OCI-LY3 (cell line): ENCODE results near the gene DPAGT1.

Experiments
- H2AFZ ChIP-seq: fragments of 200-600, 300-600 bp; shearing (Covaris generic); 2 replicates; pipeline ENCODE4 v1.6.0; 2014; ENCODE audit warnings: antibody characterized with exemption, low read depth, low read length
- H3K27ac ChIP-seq: fragments of 200-600, 300-600 bp; sonication (generic); 2 replicates; pipeline ENCODE4 v1.5.1; 2014; ENCODE audit warnings: mild to moderate bottlenecking, low read length, moderate library complexity, mixed read lengths
- H3K27me3 ChIP-seq: fragments of 200-600, 300-600 bp; sonication (generic); 2 replicates; pipeline ENCODE4 v1.6.1; 2014; ENCODE audit warnings: low read depth, low read length, mixed read lengths
- H3K36me3 ChIP-seq: fragments of 200-600, 300-600 bp; sonication (generic); replicated peaks from 2 replicates; pipeline ENCODE3; 2014; ENCODE audit warnings: low read depth, low read length, mixed read lengths
- H3K4me1 ChIP-seq: fragments of 300-600, 200-600 bp; sonication (generic); 2 replicates; pipeline ENCODE4 v1.6.1; 2014; ENCODE audit warnings: low read length, mixed read lengths
- H3K4me2 ChIP-seq: fragments of 200-600, 300-600 bp; sonication (generic); 2 replicates; pipeline ENCODE4 v1.6.1; 2014; ENCODE audit warnings: low read length, mixed read lengths
- H3K4me3 ChIP-seq: fragments of 300-600, 200-600 bp; sonication (generic); 2 replicates; pipeline ENCODE4 v1.5.1; 2014; ENCODE audit warnings: antibody characterized with exemption, mild to moderate bottlenecking, low read length, moderate library complexity
- H3K79me2 ChIP-seq: fragments of 300-600, 200-600 bp; shearing (Covaris generic); 2 replicates; pipeline ENCODE4 v1.6.1; 2014; ENCODE audit warnings: mild to moderate bottlenecking, low read length, mixed read lengths
- H3K9ac ChIP-seq: fragments of 300-600, 200-600 bp; shearing (Covaris generic); 2 replicates; pipeline ENCODE4 v1.6.0; 2014; ENCODE audit warnings: mild to moderate bottlenecking, low read length, moderate library complexity
- H3K9me3 ChIP-seq: fragments of 200-600, 300-600 bp; shearing (Covaris generic); 2 replicates; pipeline ENCODE4 v1.6.1; 2014; ENCODE audit warnings: low read length, mixed read lengths; ENCODE audit not compliant: insufficient read depth
- H4K20me1 ChIP-seq: fragments of 200-600, 300-600 bp; sonication (generic); 2 replicates; pipeline ENCODE4 v1.6.1; 2016; ENCODE audit warnings: low read length, mixed read lengths; ENCODE audit not compliant: insufficient read depth
- EZH2phosphoT487 ChIP-seq: fragments of 200-600 bp; shearing (Covaris generic); IDR thresholded peaks from 2 replicates; pipeline ENCODE4 v1.6.1; 2018; ENCODE audit warnings: antibody characterized with exemption, mixed run types, low read depth
- TF ChIP-seq, protein P1 (sequence below): fragments of 200-600, 300-600 bp; sonication (generic); IDR thresholded peaks from 2 replicates; pipeline ENCODE4 v1.5.1; 2014; ENCODE audit warnings: antibody characterized with exemption, low read length, low read depth

The DPAGT1 gene

DNA sequence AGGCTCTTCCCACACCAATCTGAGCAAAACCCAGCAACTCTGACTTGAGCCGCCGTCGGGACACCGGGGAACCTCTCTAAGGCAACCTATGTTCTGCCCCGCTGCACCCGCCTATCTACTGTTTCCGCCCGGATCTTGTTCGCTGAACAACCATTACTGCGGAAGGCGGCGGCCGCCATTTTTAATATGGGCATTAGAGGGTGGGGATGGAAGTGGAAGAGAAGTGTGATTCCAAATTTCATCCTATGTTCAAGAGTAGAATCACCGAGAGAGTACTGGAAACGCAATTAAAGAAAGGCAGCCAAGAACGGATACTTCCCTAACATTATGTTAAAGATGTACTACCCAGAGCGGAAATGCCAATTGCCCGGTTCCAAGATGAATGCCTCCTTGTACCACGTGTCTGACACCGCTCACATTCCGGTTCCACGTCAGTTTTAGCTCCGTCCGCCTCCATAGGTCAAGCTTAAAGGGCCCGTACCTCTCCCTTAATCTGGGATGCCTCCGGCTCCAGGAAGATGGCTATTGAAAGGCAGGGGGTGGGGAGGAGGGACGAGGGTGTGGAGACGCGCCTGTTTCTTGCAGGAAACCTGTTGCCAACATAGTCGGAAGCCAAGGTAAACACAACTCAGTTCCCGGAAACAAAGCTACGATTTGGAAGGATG is at the start of gene DPAGT1:
TSS of gene DPAGT1 (minus strand) at position 95 of the 665 bp plus-strand sequence. CDS start 198 bp downstream, outside the sequence.
- H3K27me3 ChIP-seq = no peaks in the 10 kb centered on the region
- H4K20me1 ChIP-seq = no peaks in the 10 kb centered on the region
- peak within 1 kb of the TSS; percentile 89 for H3K4me3 ChIP-seq
- H3K27ac ChIP-seq = peak within 1 kb of the TSS; percentile 78
- peaks cover 22% of the 10 kb centered on the region for H3K79me2 ChIP-seq
- H2AFZ ChIP-seq = peak within 1 kb of the TSS; percentile 92
- peaks cover 16% of the 10 kb centered on the region for H3K36me3 ChIP-seq
- peak within 1 kb of the TSS; percentile 94 for H3K9ac ChIP-seq
- H3K4me1 ChIP-seq = peaks cover 24% of the 10 kb centered on the region
- no peaks in the 10 kb centered on the region for H3K9me3 ChIP-seq
- peak within 1 kb of the TSS; percentile 95 for H3K4me2 ChIP-seq
- TF ChIP-seq, protein P1, sequence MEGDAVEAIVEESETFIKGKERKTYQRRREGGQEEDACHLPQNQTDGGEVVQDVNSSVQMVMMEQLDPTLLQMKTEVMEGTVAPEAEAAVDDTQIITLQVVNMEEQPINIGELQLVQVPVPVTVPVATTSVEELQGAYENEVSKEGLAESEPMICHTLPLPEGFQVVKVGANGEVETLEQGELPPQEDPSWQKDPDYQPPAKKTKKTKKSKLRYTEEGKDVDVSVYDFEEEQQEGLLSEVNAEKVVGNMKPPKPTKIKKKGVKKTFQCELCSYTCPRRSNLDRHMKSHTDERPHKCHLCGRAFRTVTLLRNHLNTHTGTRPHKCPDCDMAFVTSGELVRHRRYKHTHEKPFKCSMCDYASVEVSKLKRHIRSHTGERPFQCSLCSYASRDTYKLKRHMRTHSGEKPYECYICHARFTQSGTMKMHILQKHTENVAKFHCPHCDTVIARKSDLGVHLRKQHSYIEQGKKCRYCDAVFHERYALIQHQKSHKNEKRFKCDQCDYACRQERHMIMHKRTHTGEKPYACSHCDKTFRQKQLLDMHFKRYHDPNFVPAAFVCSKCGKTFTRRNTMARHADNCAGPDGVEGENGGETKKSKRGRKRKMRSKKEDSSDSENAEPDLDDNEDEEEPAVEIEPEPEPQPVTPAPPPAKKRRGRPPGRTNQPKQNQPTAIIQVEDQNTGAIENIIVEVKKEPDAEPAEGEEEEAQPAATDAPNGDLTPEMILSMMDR = no peak

DNA sequence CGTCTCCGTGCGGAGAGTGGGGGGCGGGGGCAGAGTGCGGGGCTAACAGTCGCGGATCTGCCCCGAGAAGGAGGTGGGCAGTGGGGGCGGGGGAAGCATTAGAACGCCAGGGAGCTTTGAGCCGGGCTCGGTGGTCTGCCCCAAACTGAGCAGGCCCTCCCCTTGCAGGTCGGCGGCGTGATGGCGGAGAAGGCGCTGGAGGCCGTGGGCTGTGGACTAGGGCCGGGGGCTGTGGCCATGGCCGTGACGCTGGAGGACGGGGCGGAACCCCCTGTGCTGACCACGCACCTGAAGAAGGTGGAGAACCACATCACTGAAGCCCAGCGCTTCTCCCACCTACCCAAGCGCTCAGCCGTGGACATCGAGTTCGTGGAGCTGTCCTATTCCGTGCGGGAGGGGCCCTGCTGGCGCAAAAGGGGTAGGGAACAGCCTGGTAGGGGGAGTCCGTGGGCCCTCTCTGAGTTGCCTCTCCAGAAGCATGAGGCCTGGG is 48.2 kb upstream of the DPAGT1 start:
- Histone ChIP-seq H3K27me3 (peaks cover 21% of the 10 kb centered on the region), H4K20me1 (no peaks in the 10 kb centered on the region), H3K27ac (no peak overlapping the region), H3K79me2 (no peaks in the 10 kb centered on the region), H3K4me1 (peaks cover 25% of the 10 kb centered on the region), H3K9ac (peak overlapping the region; percentile 47; the same call in 1 of the 2 replicates), H3K4me2 (peak overlapping the region; percentile 91), H3K4me3 (peak overlapping the region; percentile 80), H3K36me3 (no peaks in the 10 kb centered on the region), H3K9me3 (no peaks in the 10 kb centered on the region), H2AFZ (peak overlapping the region; percentile 76; the same call in 1 of the 2 replicates)
- no peak for TF ChIP-seq EZH2phosphoT487
- TF ChIP-seq, protein P1 = no peak

DNA sequence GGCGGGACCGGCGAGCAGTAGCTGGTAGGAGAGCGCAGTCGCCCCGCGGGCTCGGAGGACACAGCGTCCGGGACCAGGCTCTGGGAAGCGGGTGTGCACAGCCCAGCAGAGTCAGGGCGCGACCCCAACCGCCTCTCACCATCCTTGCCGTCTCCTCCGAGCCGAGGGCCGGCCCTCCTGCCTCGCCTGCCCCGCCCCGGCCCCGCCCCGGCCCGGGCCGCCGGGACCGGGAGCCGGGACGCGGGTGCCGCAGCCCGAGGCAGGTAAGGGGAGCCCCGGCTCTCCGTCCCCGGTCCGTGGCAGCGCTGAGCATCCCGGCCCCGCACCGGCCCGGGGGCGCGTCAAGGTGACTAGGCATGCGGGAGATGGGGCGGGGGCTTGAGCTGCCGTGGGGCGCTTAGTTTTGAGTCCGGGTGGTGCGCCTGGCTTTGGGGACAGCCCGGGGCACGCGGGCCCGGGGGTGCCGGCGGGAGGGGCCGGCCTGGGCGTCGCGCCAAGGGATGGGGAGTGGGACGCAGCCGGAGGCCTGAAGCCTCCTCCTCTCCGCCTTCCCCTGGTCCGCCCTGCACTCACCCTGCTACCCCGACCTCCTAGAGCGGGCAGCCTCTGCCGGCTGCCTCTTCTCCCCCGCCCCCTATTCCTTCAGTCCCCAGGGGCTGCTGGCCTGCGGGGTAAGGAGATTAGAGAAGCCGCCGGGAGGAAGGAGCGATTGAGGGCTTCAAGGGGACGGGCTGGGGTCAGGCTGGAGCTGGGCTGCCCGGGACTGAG is 47.5 kb upstream of the DPAGT1 start, which contains the start of gene ABCG4:
TSS of gene ABCG4 (plus strand) at position 35 of the 768 bp plus-strand sequence. CDS start 914 bp downstream, outside the sequence.
- no peaks in the 10 kb centered on the region for H3K9me3 ChIP-seq
- peak within 1 kb of the TSS; percentile 91 for H3K4me2 ChIP-seq
- no peak within 1 kb of the TSS for H3K27ac ChIP-seq
- H3K9ac ChIP-seq = peak within 1 kb of the TSS; percentile 47
- peak within 1 kb of the TSS; percentile 76 for H2AFZ ChIP-seq
- H4K20me1 ChIP-seq = no peaks in the 10 kb centered on the region
- peaks cover 25% of the 10 kb centered on the region for H3K4me1 ChIP-seq
- H3K4me3 ChIP-seq = peak within 1 kb of the TSS; percentile 80
- no peak for TF ChIP-seq EZH2phosphoT487
- TF ChIP-seq, protein P1 = no peak
- no peaks in the 10 kb centered on the region for H3K79me2 ChIP-seq
- no peaks in the 10 kb centered on the region for H3K36me3 ChIP-seq
- H3K27me3 ChIP-seq = peaks cover 16% of the 10 kb centered on the region

DNA sequence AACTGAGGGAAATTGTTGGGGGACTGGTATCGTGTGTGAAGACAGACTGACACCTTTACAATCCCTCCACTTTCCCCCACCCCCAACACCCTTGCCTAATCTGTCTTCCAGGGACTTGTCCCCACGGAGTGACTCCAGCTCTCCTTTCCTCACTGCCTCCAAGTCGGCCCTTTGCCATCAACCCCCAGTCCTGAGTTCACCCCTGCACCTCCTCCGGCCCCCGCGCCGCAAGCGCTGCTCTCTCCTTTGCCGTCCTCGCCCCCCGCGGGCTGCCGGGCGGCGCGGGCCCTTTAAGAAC is 47.0 kb upstream of the DPAGT1 start:
- peaks cover 25% of the 10 kb centered on the region for H3K4me1 ChIP-seq
- H4K20me1 ChIP-seq = no peaks in the 10 kb centered on the region
- H2AFZ ChIP-seq = peak overlapping the region; percentile 55
- no peak for TF ChIP-seq EZH2phosphoT487
- TF ChIP-seq, protein P1 = no peak
- no peaks in the 10 kb centered on the region for H3K79me2 ChIP-seq
- no peak overlapping the region for H3K27ac ChIP-seq
- no peaks in the 10 kb centered on the region for H3K9me3 ChIP-seq
- peaks cover 15% of the 10 kb centered on the region for H3K27me3 ChIP-seq
- H3K4me2 ChIP-seq = peak overlapping the region; percentile 91
- peak overlapping the region; percentile 47; the same call in 1 of the 2 replicates for H3K9ac ChIP-seq
- no peaks in the 10 kb centered on the region for H3K36me3 ChIP-seq
- H3K4me3 ChIP-seq = peak overlapping the region; percentile 80
